Measurements from ENCODE around the gene SLC12A8. TPM values are rescaled to one million over a fixed set of nuclear protein-coding genes. Genes with fewer than 3 reads are reported as not detected.

SLC12A8 gene
- polyA plus RNA-seq, 1 donor: 21.6 TPM

DNA sequence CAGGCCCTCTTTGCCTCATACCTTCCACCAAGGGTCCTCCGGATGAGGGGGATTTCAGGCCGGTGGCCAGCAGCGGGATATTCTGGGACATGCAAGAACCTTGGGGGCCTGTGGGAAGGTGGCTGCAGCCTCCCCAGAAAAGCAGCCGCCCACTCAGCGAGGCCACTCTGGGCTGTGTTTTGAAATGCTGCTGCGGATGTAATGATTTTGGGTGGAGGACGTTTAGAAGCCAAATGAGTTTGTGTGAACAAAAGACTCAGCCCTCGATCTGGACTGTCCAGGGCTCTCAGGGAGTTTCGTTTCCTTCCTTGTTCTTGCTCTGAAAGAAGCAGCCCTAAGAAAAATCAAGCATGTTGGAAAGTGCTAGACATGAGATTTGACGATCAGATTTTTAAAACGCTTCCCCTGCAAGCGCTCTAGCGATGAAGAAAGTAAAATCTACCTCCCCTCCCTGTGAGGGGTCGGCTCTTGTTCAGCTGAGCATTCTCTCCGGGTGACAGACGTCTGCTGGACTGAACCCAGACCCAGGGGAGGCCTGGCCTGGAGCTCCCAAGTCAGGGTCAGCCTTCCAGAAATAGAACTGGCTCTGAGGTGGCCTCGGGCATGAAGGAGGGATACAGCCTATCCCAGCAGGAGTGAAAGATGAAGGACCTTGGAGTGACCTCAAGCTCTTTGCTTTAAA lies 169.7 kb downstream of the SLC12A8 start:
- Histone ChIP-seq H3K4me1 (ENCODE audit: control insufficient read depth, insufficient read depth, low read length) (peaks cover 7% of the 10 kb centered on the region), H3K27me3 (ENCODE audit: control insufficient read depth, insufficient read depth, low read length) (no peaks in the 10 kb centered on the region), H3K4me3 (ENCODE audit: low read length) (no peak overlapping the region), H3K36me3 (ENCODE audit: control insufficient read depth, insufficient read depth, low read length) (peaks cover 3% of the 10 kb centered on the region), H3K9me3 (ENCODE audit: control insufficient read depth, low read depth, low read length) (no peaks in the 10 kb centered on the region), H3K27ac (ENCODE audit: low read length) (peak overlapping the region; percentile 34)
- no peak for DNase-seq
- 92% methylated on average over 2 of the region's 17 CpGs for WGBS (ENCODE audit: insufficient coverage, low lambda C conversion rate)

DNA sequence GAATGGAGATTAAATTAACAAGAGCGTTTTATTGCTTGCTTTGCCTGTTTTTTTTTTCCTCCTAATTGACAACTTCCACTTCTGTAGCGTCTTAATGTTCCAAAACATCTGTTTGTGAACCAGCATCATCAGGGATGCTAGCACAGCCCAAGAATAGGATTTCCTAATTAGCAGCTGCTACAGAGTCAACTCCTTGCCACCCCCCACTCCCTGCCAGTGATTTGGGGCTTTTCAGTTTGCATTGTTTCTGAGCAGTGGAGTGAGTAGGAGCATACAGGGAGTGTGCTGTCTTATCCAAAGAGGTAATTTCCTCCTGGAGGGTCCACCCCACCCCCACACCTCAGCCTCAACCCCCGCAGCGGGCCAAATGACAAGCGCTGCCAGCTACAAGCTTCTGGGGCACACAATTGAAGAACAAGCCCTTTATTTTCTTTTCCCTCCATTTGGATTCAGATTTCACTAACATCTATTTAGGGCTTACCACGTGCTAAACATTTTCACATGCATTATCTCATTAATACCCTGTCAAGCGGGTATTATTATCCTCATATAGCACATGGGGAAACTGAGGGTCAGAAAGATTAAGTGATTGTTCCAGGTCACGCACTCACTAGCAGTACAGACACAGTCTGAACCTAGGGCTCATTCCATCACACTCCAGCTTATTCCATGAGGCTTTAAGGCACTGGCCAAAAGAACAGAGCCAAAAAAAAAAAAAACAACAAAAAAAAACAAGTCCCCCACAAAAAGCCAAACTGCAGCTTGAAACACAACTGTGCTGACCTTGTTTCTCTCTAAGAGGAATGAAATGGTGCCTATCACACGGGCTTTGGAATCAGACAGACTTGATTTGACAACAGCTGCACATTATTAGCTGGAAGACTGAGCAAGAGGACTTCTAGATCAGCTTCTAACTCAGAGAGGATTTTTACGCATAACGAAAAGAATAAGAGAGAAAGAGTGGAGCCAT lies 173.1 kb downstream of the SLC12A8 start:
- WGBS (ENCODE audit: insufficient coverage, low lambda C conversion rate): 88% methylated on average over 4 of the region's 11 CpGs
- H3K4me1 ChIP-seq (ENCODE audit: control insufficient read depth, insufficient read depth, low read length): peaks cover 7% of the 10 kb centered on the region
- H3K27ac ChIP-seq (ENCODE audit: low read length): no peak overlapping the region
- DNase-seq: no peak
- peaks cover 10% of the 10 kb centered on the region for H3K9me3 ChIP-seq (ENCODE audit: control insufficient read depth, low read depth, low read length)
- H3K36me3 ChIP-seq (ENCODE audit: control insufficient read depth, insufficient read depth, low read length): no peaks in the 10 kb centered on the region
- H3K27me3 ChIP-seq (ENCODE audit: control insufficient read depth, insufficient read depth, low read length): no peaks in the 10 kb centered on the region
- no peak overlapping the region for H3K4me3 ChIP-seq (ENCODE audit: low read length)

DNA sequence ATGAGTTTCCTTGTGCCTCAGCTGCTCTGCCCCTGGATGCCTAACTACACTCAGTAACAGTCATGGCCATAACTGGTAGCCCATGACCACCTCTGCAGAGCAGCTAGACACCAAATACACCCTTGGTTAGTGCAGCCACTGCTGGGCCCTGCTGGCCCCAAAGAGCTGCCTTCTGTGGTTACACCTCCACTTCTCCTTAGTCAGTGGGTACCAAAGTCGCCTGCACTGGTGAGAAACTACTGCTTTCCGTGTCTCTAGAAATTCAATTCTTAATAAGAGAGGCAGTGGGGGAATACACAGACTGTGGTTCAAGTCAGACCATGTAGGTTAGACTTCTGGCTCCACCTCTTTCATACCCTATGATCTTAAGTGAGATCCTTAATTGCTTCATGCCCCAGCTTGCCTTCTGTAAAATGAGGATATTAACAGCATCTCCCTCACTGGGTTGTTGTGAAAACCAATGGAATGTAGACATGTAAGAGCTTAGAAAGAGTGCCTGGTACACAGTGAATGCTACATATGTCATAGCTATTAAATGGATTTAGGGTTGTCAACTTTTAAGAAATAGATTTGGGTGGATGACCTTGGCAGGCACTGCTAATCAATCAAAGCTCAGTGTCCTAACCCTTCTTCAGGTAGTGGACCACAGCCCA lies 174.9 kb downstream of the SLC12A8 start:
- Histone ChIP-seq H3K27me3 (ENCODE audit: control insufficient read depth, insufficient read depth, low read length) (no peaks in the 10 kb centered on the region), H3K9me3 (ENCODE audit: control insufficient read depth, low read depth, low read length) (peaks cover 11% of the 10 kb centered on the region), H3K4me3 (ENCODE audit: low read length) (no peak overlapping the region), H3K4me1 (ENCODE audit: control insufficient read depth, insufficient read depth, low read length) (no peaks in the 10 kb centered on the region), H3K36me3 (ENCODE audit: control insufficient read depth, insufficient read depth, low read length) (no peaks in the 10 kb centered on the region), H3K27ac (ENCODE audit: low read length) (no peak overlapping the region)
- DNase-seq: no peak
- WGBS (ENCODE audit: insufficient coverage, low lambda C conversion rate): no CpG with 5 or more reads among the region's 2 CpGs

DNA sequence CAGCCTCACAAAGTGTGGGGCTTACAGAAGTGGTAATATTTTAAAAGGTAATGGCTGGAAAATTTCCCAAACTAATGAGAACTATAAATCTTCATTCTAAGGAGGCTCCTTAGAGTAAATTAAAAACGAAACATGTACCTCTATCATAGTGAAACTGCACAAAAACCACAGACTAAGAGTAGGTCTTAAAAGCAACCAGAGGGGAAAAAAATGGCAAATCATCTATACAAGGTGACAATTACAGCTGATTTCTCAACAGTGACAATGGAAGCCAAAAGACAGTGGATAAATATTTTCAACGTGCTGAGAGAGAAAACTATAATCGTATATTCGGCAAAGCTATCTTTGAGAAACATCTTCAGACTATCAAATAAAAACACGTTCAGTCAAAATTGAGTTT lies 177.3 kb downstream of the SLC12A8 start:
- no peak overlapping the region for H3K4me3 ChIP-seq (ENCODE audit: low read length)
- no peak overlapping the region for H3K27ac ChIP-seq (ENCODE audit: low read length)
- 93% methylated on average over 5 of the region's 5 CpGs for WGBS (ENCODE audit: insufficient coverage, low lambda C conversion rate)
- H3K4me1 ChIP-seq (ENCODE audit: control insufficient read depth, insufficient read depth, low read length): no peaks in the 10 kb centered on the region
- no peaks in the 10 kb centered on the region for H3K36me3 ChIP-seq (ENCODE audit: control insufficient read depth, insufficient read depth, low read length)
- H3K27me3 ChIP-seq (ENCODE audit: control insufficient read depth, insufficient read depth, low read length): no peaks in the 10 kb centered on the region
- peaks cover 11% of the 10 kb centered on the region for H3K9me3 ChIP-seq (ENCODE audit: control insufficient read depth, low read depth, low read length)
- no peak for DNase-seq

- Histone ChIP-seq H3K9me3 (ENCODE audit: control insufficient read depth, low read depth, low read length) (peaks cover 11% of the 10 kb centered on the region), H3K4me1 (ENCODE audit: control insufficient read depth, insufficient read depth, low read length) (no peaks in the 10 kb centered on the region), H3K36me3 (ENCODE audit: control insufficient read depth, insufficient read depth, low read length) (peaks cover 5% of the 10 kb centered on the region), H3K27ac (ENCODE audit: low read length) (no peak overlapping the region), H3K27me3 (ENCODE audit: control insufficient read depth, insufficient read depth, low read length) (no peaks in the 10 kb centered on the region), H3K4me3 (ENCODE audit: low read length) (no peak overlapping the region)
- WGBS (ENCODE audit: insufficient coverage, low lambda C conversion rate): no CpG with 5 or more reads among the region's 14 CpGs
- DNase-seq: no peak
These were observed 178.9 kb downstream of the SLC12A8 start for GRCh38 chr3:125033616-125034015.

DNA sequence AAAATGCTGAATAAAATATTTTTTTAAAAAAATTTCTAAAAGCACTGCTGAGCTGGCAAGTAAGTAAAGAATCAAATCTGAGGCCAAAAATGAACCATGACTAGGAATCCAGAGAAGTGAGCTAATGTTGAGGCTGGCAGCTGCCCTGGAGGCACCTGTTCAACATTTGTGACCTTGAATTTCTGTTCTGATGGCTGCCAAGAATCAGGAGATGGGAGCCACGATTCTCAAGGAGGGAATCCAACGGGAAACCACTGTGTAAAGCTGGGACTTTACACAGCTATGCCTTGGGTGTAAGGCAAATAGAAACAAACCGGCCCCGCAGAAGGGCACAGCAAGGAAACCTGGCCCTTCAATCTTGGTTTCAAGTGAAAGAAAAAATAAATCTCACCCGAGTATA lies 179.4 kb downstream of the SLC12A8 start:
- Histone ChIP-seq H3K4me1 (ENCODE audit: control insufficient read depth, insufficient read depth, low read length) (no peaks in the 10 kb centered on the region), H3K36me3 (ENCODE audit: control insufficient read depth, insufficient read depth, low read length) (peaks cover 6% of the 10 kb centered on the region), H3K9me3 (ENCODE audit: control insufficient read depth, low read depth, low read length) (peaks cover 11% of the 10 kb centered on the region), H3K27me3 (ENCODE audit: control insufficient read depth, insufficient read depth, low read length) (no peaks in the 10 kb centered on the region), H3K4me3 (ENCODE audit: low read length) (no peak overlapping the region), H3K27ac (ENCODE audit: low read length) (no peak overlapping the region)
- no peak for DNase-seq
- WGBS (ENCODE audit: insufficient coverage, low lambda C conversion rate): no CpG with 5 or more reads among the region's 5 CpGs

DNA sequence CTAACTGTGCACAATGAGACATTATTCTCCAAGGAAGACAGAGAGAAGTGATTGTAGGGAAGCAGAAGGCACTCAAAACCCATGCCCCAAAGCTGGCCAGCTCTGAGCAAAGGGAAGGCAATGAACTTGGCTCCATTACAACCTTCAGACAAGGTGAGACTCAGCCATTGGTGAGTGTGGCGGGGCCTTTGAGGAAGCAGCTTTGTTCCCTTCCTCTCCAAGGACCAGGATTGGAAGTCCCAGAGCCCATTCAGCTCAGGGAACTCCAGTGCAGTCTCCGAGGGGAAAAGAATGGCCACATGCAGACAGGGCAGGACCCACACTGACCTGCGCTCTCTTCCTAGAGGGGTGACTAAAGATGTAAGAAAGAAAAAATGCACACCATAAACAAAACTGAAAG lies 179.9 kb downstream of the SLC12A8 start:
- Histone ChIP-seq H3K9me3 (ENCODE audit: control insufficient read depth, low read depth, low read length) (peaks cover 11% of the 10 kb centered on the region), H3K4me1 (ENCODE audit: control insufficient read depth, insufficient read depth, low read length) (no peaks in the 10 kb centered on the region), H3K4me3 (ENCODE audit: low read length) (no peak overlapping the region), H3K27me3 (ENCODE audit: control insufficient read depth, insufficient read depth, low read length) (no peaks in the 10 kb centered on the region), H3K36me3 (ENCODE audit: control insufficient read depth, insufficient read depth, low read length) (peaks cover 8% of the 10 kb centered on the region), H3K27ac (ENCODE audit: low read length) (no peak overlapping the region)
- no CpG with 5 or more reads among the region's 3 CpGs for WGBS (ENCODE audit: insufficient coverage, low lambda C conversion rate)
- no peak for DNase-seq

Other genes with a start within 250 kb of the SLC12A8 start
- gene HEG1, start 156.8 kb downstream of the SLC12A8 start, polyA plus RNA-seq: 15.0 TPM
- 22.9 TPM for gene ZNF148, start 162.6 kb upstream of the SLC12A8 start, polyA plus RNA-seq

All from large intestine (tissue), 3 donors.